K562 (cell line): ENCODE measurements around the gene HCN3. TPM values are rescaled to one million over a fixed set of nuclear protein-coding genes. Genes with fewer than 3 reads are reported as not detected.

ENCODE experiments used
- EP300 ChIP-seq: IDR thresholded peaks from 2 replicates; pipeline ENCODE4 v1.6.1; 2012; ENCODE audit warnings: low read length, improper control_type of control experiment
- JUN ChIP-seq, 2 experiments: sonication (generic) in 1 of 2; formaldehyde crosslinking in 1 of 2; IDR thresholded peaks; 2 replicates each; pipeline versions ENCODE4 v1.6.1 to v1.8.0; 2012 to 2022; ENCODE audit warnings: borderline replicate concordance in 2 of 2, mild to moderate bottlenecking in 2 of 2, improper control_type of control experiment in 1 of 2, low read depth in 1 of 2, low read length in 1 of 2, missing genetic modification reagents in 1 of 2
- KLF1 ChIP-seq: fragments of 450-650 bp; IDR thresholded peaks from 2 replicates; pipeline ENCODE4 v1.6.1; 2016; ENCODE audit warnings: missing genetic modification characterization, missing compliant biosample characterization
- PHF8 ChIP-seq: fragments of 200-600 bp; sonication (generic); IDR thresholded peaks from 2 replicates; pipeline ENCODE4 v1.6.1; 2012; ENCODE audit warnings: mixed run types, mild to moderate bottlenecking, inconsistent platforms, low read length, moderate library complexity, borderline replicate concordance
- RBFOX2 ChIP-seq: fragments of 200-400 bp; formaldehyde crosslinking; IDR thresholded peaks from 2 replicates; pipeline ENCODE4 v1.6.1; 2017; ENCODE audit warnings: low read depth, mild to moderate bottlenecking, low read length, moderate library complexity
- ZNF121 ChIP-seq: sonication (generic); formaldehyde crosslinking; conservative IDR thresholded peaks from 2 replicates; pipeline ENCODE4 v1.8.0; 2022; ENCODE audit warnings: missing genetic modification reagents
- ZNF282 ChIP-seq: sonication (generic); formaldehyde crosslinking; IDR thresholded peaks from 2 replicates; pipeline ENCODE4 v1.8.1; 2023; ENCODE audit warnings: missing genetic modification reagents
- ZNF41 ChIP-seq: fragments of 250-450 bp; sonication (Bioruptor Pico); conservative IDR thresholded peaks from 2 replicates; pipeline ENCODE4 v1.4.0; 2020; ENCODE audit warnings: mild to moderate bottlenecking
- ZNF584 ChIP-seq: fragments of 200-800 bp; sonication (Bioruptor generic); IDR thresholded peaks from 2 replicates; pipeline ENCODE4 v1.6.1; 2016; ENCODE audit warnings: low read depth, mild to moderate bottlenecking, missing genetic modification characterization, missing compliant biosample characterization
- ZNF589 ChIP-seq: fragments of 200-800 bp; sonication (Bioruptor generic); IDR thresholded peaks from 2 replicates; pipeline ENCODE4 v1.6.1; 2016; ENCODE audit warnings: low read depth, missing genetic modification characterization, missing compliant biosample characterization
- polyA plus RNA-seq, 8 experiments: library from polyadenylated mRNA; depleted of rRNA in 4 of 8; stranded (reverse) in 5 of 8; unstranded in 3 of 8; fragments of >200 nt; fragmentation: Nextera tagmentation in 2 of 8; fragmentation: Illumina TruSeq in 1 of 8; extraction: Ambion mirVana in 2 of 8; extraction: Trizol in 1 of 8; gene quantifications; 2 replicates each; pipeline versions ENCODE4 v1.2.1 to v1.2.3, GENCODE V29; 2011 to 2014; ENCODE audit warnings: inconsistent platforms in 1 of 8, missing spikeins in 1 of 8
- total RNA-seq, 7 experiments: library from RNA; depleted of rRNA in 6 of 7; stranded (reverse); fragments of >200 nt in 6 of 7; fragmentation: Illumina TruSeq in 2 of 7; extraction: Trizol in 2 of 7; gene quantifications; 2 replicates each; pipeline versions ENCODE4 v1.2.1 to v1.2.3, GENCODE V29; 2011 to 2021; ENCODE audit warnings: low replicate concordance in 1 of 7
- TF ChIP-seq, protein P1 (sequence below): fragments of 200-800 bp; sonication (Bioruptor generic); IDR thresholded peaks from 2 replicates; pipeline ENCODE4 v1.6.1; 2017; ENCODE audit warnings: missing genetic modification characterization, missing compliant biosample characterization
- TF ChIP-seq, protein P2 (sequence below), 2 experiments: fragments of 150-350 bp in 1 of 2; IDR thresholded peaks; 2 replicates each; pipeline ENCODE4 v1.6.1; 2012 to 2016; ENCODE audit warnings: low read depth in 2 of 2, low read length in 2 of 2, mild to moderate bottlenecking in 1 of 2, moderate library complexity in 1 of 2
- TF ChIP-seq, protein P3 (sequence below): fragments of 250-450 bp; sonication (Bioruptor Pico); IDR thresholded peaks from 2 replicates; pipeline ENCODE4 v1.5.0; 2020; ENCODE audit warnings: mild to moderate bottlenecking, borderline replicate concordance
- TF ChIP-seq, protein P4 (sequence below), 2 experiments: fragments of 450-650 bp; IDR thresholded peaks; 2 replicates each; pipeline ENCODE4 v1.6.1; 2018; ENCODE audit warnings: mild to moderate bottlenecking in 2 of 2, low read depth in 1 of 2; ENCODE audit not compliant: partially characterized antibody in 2 of 2

Gene HCN3
- total and polyA plus RNA-seq, 9 of the 15 experiments (the other 6 are each of a cell fraction or from before 2014, with no cell fraction given): 0.91 to 9.7 (median 3.9) TPM

DNA sequence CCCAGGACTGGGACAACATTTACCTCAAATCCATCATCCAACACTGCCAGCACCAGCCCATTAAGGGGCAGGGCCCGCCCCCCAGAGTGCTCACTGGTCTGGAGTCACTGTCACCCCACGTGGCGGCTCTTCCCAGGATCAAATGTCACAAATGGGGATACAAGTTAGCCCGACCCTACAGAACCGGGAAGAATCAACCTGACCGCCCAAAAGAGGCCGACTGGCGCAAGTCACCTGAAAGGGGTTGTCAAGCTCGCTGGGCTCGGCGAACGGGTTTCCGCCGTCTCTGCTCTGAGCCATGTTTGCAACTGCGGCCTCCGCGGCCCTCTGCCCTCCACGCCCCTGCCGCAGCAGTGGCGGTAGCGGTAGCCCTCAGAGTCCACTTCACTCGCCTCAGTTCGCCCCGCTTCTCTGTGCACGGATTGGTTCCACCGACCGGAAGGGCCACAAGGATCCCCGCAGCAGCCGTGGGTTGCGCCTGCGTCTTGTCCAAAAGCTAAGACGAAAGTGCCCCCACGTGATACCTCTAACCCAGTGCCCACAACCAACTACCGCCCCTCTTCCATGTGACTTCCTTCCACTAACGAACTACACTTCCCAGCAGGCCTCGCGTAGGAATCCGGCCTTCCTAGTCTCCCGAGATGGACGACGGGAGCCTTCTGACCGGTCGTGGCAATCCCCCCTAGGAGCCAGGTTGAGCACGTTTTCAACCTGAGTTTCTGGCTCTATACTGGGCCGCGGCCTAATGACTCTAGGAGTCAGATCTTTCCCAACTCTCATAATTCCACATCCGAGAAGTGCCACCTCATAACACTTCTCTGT lies 15.2 kb upstream of the HCN3 start, which contains the start of gene SCAMP3 (continued):
- TF ChIP-seq, protein P1, sequence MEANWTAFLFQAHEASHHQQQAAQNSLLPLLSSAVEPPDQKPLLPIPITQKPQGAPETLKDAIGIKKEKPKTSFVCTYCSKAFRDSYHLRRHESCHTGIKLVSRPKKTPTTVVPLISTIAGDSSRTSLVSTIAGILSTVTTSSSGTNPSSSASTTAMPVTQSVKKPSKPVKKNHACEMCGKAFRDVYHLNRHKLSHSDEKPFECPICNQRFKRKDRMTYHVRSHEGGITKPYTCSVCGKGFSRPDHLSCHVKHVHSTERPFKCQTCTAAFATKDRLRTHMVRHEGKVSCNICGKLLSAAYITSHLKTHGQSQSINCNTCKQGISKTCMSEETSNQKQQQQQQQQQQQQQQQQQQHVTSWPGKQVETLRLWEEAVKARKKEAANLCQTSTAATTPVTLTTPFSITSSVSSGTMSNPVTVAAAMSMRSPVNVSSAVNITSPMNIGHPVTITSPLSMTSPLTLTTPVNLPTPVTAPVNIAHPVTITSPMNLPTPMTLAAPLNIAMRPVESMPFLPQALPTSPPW: peak; percentile 81
- TF ChIP-seq, protein P2, sequence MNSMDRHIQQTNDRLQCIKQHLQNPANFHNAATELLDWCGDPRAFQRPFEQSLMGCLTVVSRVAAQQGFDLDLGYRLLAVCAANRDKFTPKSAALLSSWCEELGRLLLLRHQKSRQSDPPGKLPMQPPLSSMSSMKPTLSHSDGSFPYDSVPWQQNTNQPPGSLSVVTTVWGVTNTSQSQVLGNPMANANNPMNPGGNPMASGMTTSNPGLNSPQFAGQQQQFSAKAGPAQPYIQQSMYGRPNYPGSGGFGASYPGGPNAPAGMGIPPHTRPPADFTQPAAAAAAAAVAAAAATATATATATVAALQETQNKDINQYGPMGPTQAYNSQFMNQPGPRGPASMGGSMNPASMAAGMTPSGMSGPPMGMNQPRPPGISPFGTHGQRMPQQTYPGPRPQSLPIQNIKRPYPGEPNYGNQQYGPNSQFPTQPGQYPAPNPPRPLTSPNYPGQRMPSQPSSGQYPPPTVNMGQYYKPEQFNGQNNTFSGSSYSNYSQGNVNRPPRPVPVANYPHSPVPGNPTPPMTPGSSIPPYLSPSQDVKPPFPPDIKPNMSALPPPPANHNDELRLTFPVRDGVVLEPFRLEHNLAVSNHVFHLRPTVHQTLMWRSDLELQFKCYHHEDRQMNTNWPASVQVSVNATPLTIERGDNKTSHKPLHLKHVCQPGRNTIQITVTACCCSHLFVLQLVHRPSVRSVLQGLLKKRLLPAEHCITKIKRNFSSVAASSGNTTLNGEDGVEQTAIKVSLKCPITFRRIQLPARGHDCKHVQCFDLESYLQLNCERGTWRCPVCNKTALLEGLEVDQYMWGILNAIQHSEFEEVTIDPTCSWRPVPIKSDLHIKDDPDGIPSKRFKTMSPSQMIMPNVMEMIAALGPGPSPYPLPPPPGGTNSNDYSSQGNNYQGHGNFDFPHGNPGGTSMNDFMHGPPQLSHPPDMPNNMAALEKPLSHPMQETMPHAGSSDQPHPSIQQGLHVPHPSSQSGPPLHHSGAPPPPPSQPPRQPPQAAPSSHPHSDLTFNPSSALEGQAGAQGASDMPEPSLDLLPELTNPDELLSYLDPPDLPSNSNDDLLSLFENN (IDR thresholded peaks at IDR 0.05; ENCODE audit: low read depth in 2 of 2, low read length in 2 of 2): no peak
- TF ChIP-seq ZNF584 (CRISPR knock-in tag) (no peak), ZNF589 (peak; percentile 18; the same call in 1 of the 2 replicates), ZNF121 (CRISPR knock-in tag) (no peak), KLF1 (tag) (peak; percentile 26; the same call in 1 of the 2 replicates), JUN (IDR thresholded peaks at IDR 0.05; ENCODE audit: borderline replicate concordance, low read depth, low read length) (0 out of 2 replicates have a peak, but pooled peaks have one; percentile 27), JUN (CRISPR knock-in tag; IDR thresholded peaks at IDR 0.05; ENCODE audit: borderline replicate concordance) (no peak), RBFOX2 (peak; percentile 88), ZNF282 (CRISPR knock-in tag) (no peak), PHF8 (peak; percentile 84; the same call in 1 of the 2 replicates), EP300 (no peak), ZNF41 (CRISPR knock-in tag) (peak; percentile 70)
- TF ChIP-seq, protein P3, sequence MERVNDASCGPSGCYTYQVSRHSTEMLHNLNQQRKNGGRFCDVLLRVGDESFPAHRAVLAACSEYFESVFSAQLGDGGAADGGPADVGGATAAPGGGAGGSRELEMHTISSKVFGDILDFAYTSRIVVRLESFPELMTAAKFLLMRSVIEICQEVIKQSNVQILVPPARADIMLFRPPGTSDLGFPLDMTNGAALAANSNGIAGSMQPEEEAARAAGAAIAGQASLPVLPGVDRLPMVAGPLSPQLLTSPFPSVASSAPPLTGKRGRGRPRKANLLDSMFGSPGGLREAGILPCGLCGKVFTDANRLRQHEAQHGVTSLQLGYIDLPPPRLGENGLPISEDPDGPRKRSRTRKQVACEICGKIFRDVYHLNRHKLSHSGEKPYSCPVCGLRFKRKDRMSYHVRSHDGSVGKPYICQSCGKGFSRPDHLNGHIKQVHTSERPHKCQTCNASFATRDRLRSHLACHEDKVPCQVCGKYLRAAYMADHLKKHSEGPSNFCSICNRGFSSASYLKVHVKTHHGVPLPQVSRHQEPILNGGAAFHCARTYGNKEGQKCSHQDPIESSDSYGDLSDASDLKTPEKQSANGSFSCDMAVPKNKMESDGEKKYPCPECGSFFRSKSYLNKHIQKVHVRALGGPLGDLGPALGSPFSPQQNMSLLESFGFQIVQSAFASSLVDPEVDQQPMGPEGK (CRISPR knock-in tag): no peak; the same call in 1 of the 2 replicates
- TF ChIP-seq, protein P4, sequence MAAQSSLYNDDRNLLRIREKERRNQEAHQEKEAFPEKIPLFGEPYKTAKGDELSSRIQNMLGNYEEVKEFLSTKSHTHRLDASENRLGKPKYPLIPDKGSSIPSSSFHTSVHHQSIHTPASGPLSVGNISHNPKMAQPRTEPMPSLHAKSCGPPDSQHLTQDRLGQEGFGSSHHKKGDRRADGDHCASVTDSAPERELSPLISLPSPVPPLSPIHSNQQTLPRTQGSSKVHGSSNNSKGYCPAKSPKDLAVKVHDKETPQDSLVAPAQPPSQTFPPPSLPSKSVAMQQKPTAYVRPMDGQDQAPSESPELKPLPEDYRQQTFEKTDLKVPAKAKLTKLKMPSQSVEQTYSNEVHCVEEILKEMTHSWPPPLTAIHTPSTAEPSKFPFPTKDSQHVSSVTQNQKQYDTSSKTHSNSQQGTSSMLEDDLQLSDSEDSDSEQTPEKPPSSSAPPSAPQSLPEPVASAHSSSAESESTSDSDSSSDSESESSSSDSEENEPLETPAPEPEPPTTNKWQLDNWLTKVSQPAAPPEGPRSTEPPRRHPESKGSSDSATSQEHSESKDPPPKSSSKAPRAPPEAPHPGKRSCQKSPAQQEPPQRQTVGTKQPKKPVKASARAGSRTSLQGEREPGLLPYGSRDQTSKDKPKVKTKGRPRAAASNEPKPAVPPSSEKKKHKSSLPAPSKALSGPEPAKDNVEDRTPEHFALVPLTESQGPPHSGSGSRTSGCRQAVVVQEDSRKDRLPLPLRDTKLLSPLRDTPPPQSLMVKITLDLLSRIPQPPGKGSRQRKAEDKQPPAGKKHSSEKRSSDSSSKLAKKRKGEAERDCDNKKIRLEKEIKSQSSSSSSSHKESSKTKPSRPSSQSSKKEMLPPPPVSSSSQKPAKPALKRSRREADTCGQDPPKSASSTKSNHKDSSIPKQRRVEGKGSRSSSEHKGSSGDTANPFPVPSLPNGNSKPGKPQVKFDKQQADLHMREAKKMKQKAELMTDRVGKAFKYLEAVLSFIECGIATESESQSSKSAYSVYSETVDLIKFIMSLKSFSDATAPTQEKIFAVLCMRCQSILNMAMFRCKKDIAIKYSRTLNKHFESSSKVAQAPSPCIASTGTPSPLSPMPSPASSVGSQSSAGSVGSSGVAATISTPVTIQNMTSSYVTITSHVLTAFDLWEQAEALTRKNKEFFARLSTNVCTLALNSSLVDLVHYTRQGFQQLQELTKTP (IDR thresholded peaks at IDR 0.05; ENCODE audit: low read depth in 1 of 2, partially characterized antibody in 2 of 2): peak in 1 of 2 experiments; percentile 95
